HEK293 (cell line): ENCODE measurements around the gene TMEM234.

ENCODE experiments used
- BCL11A ChIP-seq: fragments of 450-650 bp; formaldehyde crosslinking; IDR thresholded peaks from 2 replicates; pipeline ENCODE4 v1.5.1; 2016; ENCODE audit warnings: low read depth, missing biosample characterization, missing genetic modification characterization
- EGR2 ChIP-seq: fragments of 450-650 bp; formaldehyde crosslinking; IDR thresholded peaks from 2 replicates; pipeline ENCODE4 v1.5.1; 2016; ENCODE audit warnings: low read depth, missing biosample characterization, missing genetic modification characterization
- FEZF1 ChIP-seq: fragments of 450-650 bp; formaldehyde crosslinking; IDR thresholded peaks from 2 replicates; pipeline ENCODE4 v1.5.1; 2016; ENCODE audit warnings: missing biosample characterization, missing genetic modification characterization
- GLI2 ChIP-seq: fragments of 450-650 bp; formaldehyde crosslinking; IDR thresholded peaks from 2 replicates; pipeline ENCODE4; 2017; ENCODE audit warnings: missing biosample characterization, missing genetic modification characterization, low read depth, borderline replicate concordance
- GLIS1 ChIP-seq: fragments of 450-650 bp; formaldehyde crosslinking; IDR thresholded peaks from 2 replicates; pipeline ENCODE4 v1.5.1; 2016; ENCODE audit warnings: missing biosample characterization, missing genetic modification characterization
- KLF16 ChIP-seq: fragments of 450-650 bp; formaldehyde crosslinking; IDR thresholded peaks from 2 replicates; pipeline ENCODE4 v1.5.1; 2017; ENCODE audit warnings: missing biosample characterization, missing genetic modification characterization
- WT1 ChIP-seq: fragments of 450-650 bp; formaldehyde crosslinking; IDR thresholded peaks from 2 replicates; pipeline ENCODE4 v1.5.1; 2016; ENCODE audit warnings: missing biosample characterization, missing genetic modification characterization
- YY1 ChIP-seq: fragments of 450-650 bp; formaldehyde crosslinking; IDR thresholded peaks from 2 replicates; pipeline ENCODE4 v1.5.1; 2018; ENCODE audit warnings: missing biosample characterization, missing genetic modification characterization
- ZBTB20 ChIP-seq: fragments of 450-650 bp; formaldehyde crosslinking; IDR thresholded peaks from 2 replicates; pipeline ENCODE4 v1.5.1; 2016; ENCODE audit warnings: missing biosample characterization, missing genetic modification characterization
- ZNF10 ChIP-seq: fragments of 450-650 bp; formaldehyde crosslinking; IDR thresholded peaks from 2 replicates; pipeline ENCODE4 v1.5.1; 2017; ENCODE audit warnings: missing biosample characterization, missing genetic modification characterization
- ZNF138 ChIP-seq: fragments of 450-650 bp; formaldehyde crosslinking; IDR thresholded peaks from 2 replicates; pipeline ENCODE4 v1.5.1; 2016; ENCODE audit warnings: missing biosample characterization, missing genetic modification characterization, borderline replicate concordance
- ZNF202 ChIP-seq: fragments of 450-650 bp; formaldehyde crosslinking; IDR thresholded peaks from 2 replicates; pipeline ENCODE4 v1.5.1; 2016; ENCODE audit warnings: missing biosample characterization, missing genetic modification characterization, borderline replicate concordance
- ZNF221 ChIP-seq: fragments of 450-650 bp; formaldehyde crosslinking; IDR thresholded peaks from 2 replicates; pipeline ENCODE4 v1.5.1; 2017; ENCODE audit warnings: missing biosample characterization, missing genetic modification characterization, borderline replicate concordance
- ZNF24 ChIP-seq: fragments of 450-650 bp; formaldehyde crosslinking; IDR thresholded peaks from 2 replicates; pipeline ENCODE4 v1.5.1; 2016; ENCODE audit warnings: missing biosample characterization, missing genetic modification characterization
- ZNF302 ChIP-seq: fragments of 450-650 bp; formaldehyde crosslinking; IDR thresholded peaks from 2 replicates; pipeline ENCODE4 v1.5.1; 2016; ENCODE audit warnings: missing biosample characterization, missing genetic modification characterization, low read depth
- ZNF324 ChIP-seq: fragments of 450-650 bp; formaldehyde crosslinking; IDR thresholded peaks from 2 replicates; pipeline ENCODE4 v1.5.1; 2016; ENCODE audit warnings: missing biosample characterization, missing genetic modification characterization
- ZNF335 ChIP-seq: fragments of 450-650 bp; formaldehyde crosslinking; conservative IDR thresholded peaks from 2 replicates; pipeline ENCODE4 v1.5.1; 2016; ENCODE audit warnings: missing biosample characterization, missing genetic modification characterization
- ZNF391 ChIP-seq: fragments of 450-650 bp; formaldehyde crosslinking; IDR thresholded peaks from 2 replicates; pipeline ENCODE4 v1.5.1; 2016; ENCODE audit warnings: low read depth, missing biosample characterization, missing genetic modification characterization, borderline replicate concordance
- ZNF433 ChIP-seq: fragments of 450-650 bp; formaldehyde crosslinking; IDR thresholded peaks from 2 replicates; pipeline ENCODE4 v1.5.1; 2016; ENCODE audit warnings: missing biosample characterization, missing genetic modification characterization, low read depth
- ZNF501 ChIP-seq: fragments of 450-650 bp; formaldehyde crosslinking; IDR thresholded peaks from 2 replicates; pipeline ENCODE4 v1.5.1; 2016; ENCODE audit warnings: missing biosample characterization, missing genetic modification characterization
- ZNF530 ChIP-seq: fragments of 450-650 bp; formaldehyde crosslinking; IDR thresholded peaks from 2 replicates; pipeline ENCODE4 v1.5.1; 2016; ENCODE audit warnings: low read depth, missing biosample characterization, missing genetic modification characterization
- ZNF549 ChIP-seq: fragments of 450-650 bp; IDR thresholded peaks from 2 replicates; pipeline ENCODE4 v1.5.1; 2018; ENCODE audit warnings: missing biosample characterization, missing genetic modification characterization, mild to moderate bottlenecking, inconsistent platforms, moderate library complexity
- ZNF626 ChIP-seq: fragments of 450-650 bp; sonication (Bioruptor Pico); formaldehyde crosslinking; IDR thresholded peaks from 2 replicates; pipeline ENCODE4 v1.5.1; 2018; ENCODE audit warnings: missing biosample characterization, missing genetic modification characterization, inconsistent platforms
- ZNF670 ChIP-seq: fragments of 450-650 bp; formaldehyde crosslinking; IDR thresholded peaks from 2 replicates; pipeline ENCODE4 v1.5.1; 2016; ENCODE audit warnings: missing biosample characterization, missing genetic modification characterization, low read depth
- ZNF701 ChIP-seq: fragments of 450-650 bp; formaldehyde crosslinking; IDR thresholded peaks from 2 replicates; pipeline ENCODE4 v1.5.1; 2016; ENCODE audit warnings: missing biosample characterization, missing genetic modification characterization
- ZNF704 ChIP-seq: fragments of 450-650 bp; formaldehyde crosslinking; IDR thresholded peaks from 2 replicates; pipeline ENCODE4 v1.5.1; 2016; ENCODE audit warnings: missing biosample characterization, missing genetic modification characterization
- ZNF768 ChIP-seq: fragments of 450-650 bp; formaldehyde crosslinking; IDR thresholded peaks from 2 replicates; pipeline ENCODE4 v1.5.1; 2018; ENCODE audit warnings: missing biosample characterization, mild to moderate bottlenecking, missing genetic modification characterization
- ZNF830 ChIP-seq: fragments of 450-650 bp; IDR thresholded peaks from 2 replicates; pipeline ENCODE4 v1.5.0; 2018; ENCODE audit warnings: missing biosample characterization, missing genetic modification characterization, low read depth, mild to moderate bottlenecking, moderate library complexity
- TF ChIP-seq, protein P1 (sequence below): fragments of 450-650 bp; formaldehyde crosslinking; optimal IDR thresholded peaks from 2 replicates; pipeline ENCODE3; 2016; ENCODE audit warnings: missing biosample characterization, mild to moderate bottlenecking, missing genetic modification characterization
- TF ChIP-seq, protein P2 (sequence below): fragments of 450-650 bp; formaldehyde crosslinking; IDR thresholded peaks from 2 replicates; pipeline ENCODE4; 2016; ENCODE audit warnings: missing biosample characterization, missing genetic modification characterization
- TF ChIP-seq, protein P3 (sequence below): fragments of 450-650 bp; formaldehyde crosslinking; IDR thresholded peaks from 2 replicates; pipeline ENCODE4 v1.5.1; 2017; ENCODE audit warnings: missing biosample characterization, missing genetic modification characterization

The TMEM234 gene

GRCh38 chr1:32179443-32180185 is 42.5 kb downstream of the TMEM234 start, which contains the start of gene TXLNA (continued):
- no peak for TF ChIP-seq ZNF433 (tag by site-specific recombination)
- no peak for TF ChIP-seq ZNF24 (tag by site-specific recombination)
- TF ChIP-seq ZNF768 = no peak
- TF ChIP-seq WT1 = no peak
- TF ChIP-seq ZNF830 = no peak
- no peak for TF ChIP-seq ZNF670 (tag by site-specific recombination)
- TF ChIP-seq ZNF391 (tag by site-specific recombination) = no peak
- TF ChIP-seq ZNF335 (tag by site-specific recombination) = peak; percentile 97
- TF ChIP-seq, protein P1, sequence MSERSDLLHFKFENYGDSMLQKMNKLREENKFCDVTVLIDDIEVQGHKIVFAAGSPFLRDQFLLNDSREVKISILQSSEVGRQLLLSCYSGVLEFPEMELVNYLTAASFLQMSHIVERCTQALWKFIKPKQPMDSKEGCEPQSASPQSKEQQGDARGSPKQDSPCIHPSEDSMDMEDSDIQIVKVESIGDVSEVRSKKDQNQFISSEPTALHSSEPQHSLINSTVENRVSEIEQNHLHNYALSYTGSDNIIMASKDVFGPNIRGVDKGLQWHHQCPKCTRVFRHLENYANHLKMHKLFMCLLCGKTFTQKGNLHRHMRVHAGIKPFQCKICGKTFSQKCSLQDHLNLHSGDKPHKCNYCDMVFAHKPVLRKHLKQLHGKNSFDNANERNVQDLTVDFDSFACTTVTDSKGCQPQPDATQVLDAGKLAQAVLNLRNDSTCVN = peak; percentile 90
- peak; percentile 64; the same call in 1 of the 2 replicates for TF ChIP-seq ZNF501 (tag by site-specific recombination)
- no peak for TF ChIP-seq ZNF202
- TF ChIP-seq ZNF221 = no peak
- TF ChIP-seq FEZF1 (tag by site-specific recombination) = peak; percentile 66
- no peak for TF ChIP-seq ZNF530 (tag by site-specific recombination)
- peak; percentile 92 for TF ChIP-seq KLF16
- TF ChIP-seq ZNF324 = peak; percentile 58; the same call in 1 of the 2 replicates
- no peak for TF ChIP-seq ZNF138
- TF ChIP-seq YY1 (tag by site-specific recombination) = no peak; the same call in 1 of the 2 replicates
- no peak for TF ChIP-seq ZNF302 (tag by site-specific recombination)
- peak; percentile 82; the same call in 1 of the 2 replicates for TF ChIP-seq BCL11A
- TF ChIP-seq, protein P2, sequence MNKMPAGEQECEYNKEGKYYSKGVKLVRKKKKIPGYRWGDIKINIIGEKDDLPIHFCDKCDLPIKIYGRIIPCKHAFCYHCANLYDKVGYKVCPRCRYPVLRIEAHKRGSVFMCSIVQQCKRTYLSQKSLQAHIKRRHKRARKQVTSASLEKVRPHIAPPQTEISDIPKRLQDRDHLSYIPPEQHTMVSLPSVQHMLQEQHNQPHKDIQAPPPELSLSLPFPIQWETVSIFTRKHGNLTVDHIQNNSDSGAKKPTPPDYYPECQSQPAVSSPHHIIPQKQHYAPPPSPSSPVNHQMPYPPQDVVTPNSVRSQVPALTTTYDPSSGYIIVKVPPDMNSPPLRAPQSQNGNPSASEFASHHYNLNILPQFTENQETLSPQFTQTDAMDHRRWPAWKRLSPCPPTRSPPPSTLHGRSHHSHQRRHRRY (tag by site-specific recombination) = no peak
- TF ChIP-seq, protein P3, sequence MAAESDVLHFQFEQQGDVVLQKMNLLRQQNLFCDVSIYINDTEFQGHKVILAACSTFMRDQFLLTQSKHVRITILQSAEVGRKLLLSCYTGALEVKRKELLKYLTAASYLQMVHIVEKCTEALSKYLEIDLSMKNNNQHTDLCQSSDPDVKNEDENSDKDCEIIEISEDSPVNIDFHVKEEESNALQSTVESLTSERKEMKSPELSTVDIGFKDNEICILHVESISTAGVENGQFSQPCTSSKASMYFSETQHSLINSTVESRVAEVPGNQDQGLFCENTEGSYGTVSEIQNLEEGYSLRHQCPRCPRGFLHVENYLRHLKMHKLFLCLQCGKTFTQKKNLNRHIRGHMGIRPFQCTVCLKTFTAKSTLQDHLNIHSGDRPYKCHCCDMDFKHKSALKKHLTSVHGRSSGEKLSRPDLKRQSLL (tag by site-specific recombination) = no peak
- TF ChIP-seq ZNF704 (tag by site-specific recombination) = no peak
- peak; percentile 96 for TF ChIP-seq EGR2 (tag by site-specific recombination)
- TF ChIP-seq ZNF701 (tag by site-specific recombination) = no peak
- peak; percentile 59 for TF ChIP-seq GLIS1 (tag by site-specific recombination)
- TF ChIP-seq ZNF626 (tag by site-specific recombination) = no peak
- no peak for TF ChIP-seq GLI2 (tag by site-specific recombination)
- TF ChIP-seq ZNF10 (tag by site-specific recombination) = no peak
- peak; percentile 65; the same call in 1 of the 2 replicates for TF ChIP-seq ZBTB20
- TF ChIP-seq ZNF549 (tag by site-specific recombination) = no peak
